SU-DHL-6 (cell line): ENCODE results near the gene EPAS1.

Source experiments
- CTCF ChIP-seq: fragments of 200-600 bp; sonication (generic); IDR thresholded peaks from one replicate; pipeline ENCODE4 v1.5.1; 2017; ENCODE audit warnings: antibody characterized with exemption, mild to moderate bottlenecking, low read length, moderate library complexity; ENCODE audit not compliant: insufficient read depth, poor library complexity, severe bottlenecking
- EZH2phosphoT487 ChIP-seq: fragments of 200-600 bp; sonication (generic), shearing (Covaris generic); conservative IDR thresholded peaks from 2 replicates; pipeline ENCODE4 v1.6.1; 2018; ENCODE audit warnings: mild to moderate bottlenecking, antibody characterized with exemption, low read length, moderate library complexity, mixed read lengths

- TF ChIP-seq CTCF (no peak), EZH2phosphoT487 (no peak)
Observed at GRCh38 chr2:46257980-46258379, 39.2 kb upstream of the EPAS1 start.
